Gastrocnemius medialis (tissue), 4 donors: ENCODE data around the gene OBSCN.

ENCODE experiments used
- CTCF ChIP-seq, 5 experiments: fragments of 450-650 bp in 3 of 5; fragments of 200-600 bp in 2 of 5; sonication (generic) in 2 of 5; IDR thresholded peaks in 4 of 5; conservative IDR thresholded peaks in 1 of 5; 1 replicate in 4 of 5; 2 replicates in 1 of 5; pipeline ENCODE4 v1.5.1; 2016 to 2019; ENCODE audit warnings: antibody characterized with exemption in 5 of 5, mild to moderate bottlenecking in 3 of 5, moderate library complexity in 3 of 5
- POLR2A ChIP-seq, 2 donors: fragments of 450-650 bp; IDR thresholded peaks; one replicate each; pipeline ENCODE4 v1.6.1; 2017; ENCODE audit warnings: antibody characterized with exemption in 2 of 2, mild to moderate bottlenecking in 2 of 2, moderate library complexity in 2 of 2

GRCh38 chr1:228180959-228181644 lies 26.7 kb upstream of the OBSCN start:
- no peak for TF ChIP-seq CTCF (IDR thresholded peaks at IDR 0.05 in 4 of 5, conservative IDR thresholded peaks at IDR 0.05 in 1 of 5)
- no peak for TF ChIP-seq POLR2A (IDR thresholded peaks at IDR 0.05)
